HG03196 (cell line): ENCODE data around the gene MRPL4.

Experiments
- ATAC-seq: cut with Tn5 transposase; IDR thresholded peaks from one replicate; pipeline ENCODE4 v1.9.1; 2021; ENCODE audit not compliant: unreplicated experiment

MRPL4 gene

GRCh38 chr19:10309423-10309822, 57.4 kb downstream of the MRPL4 start, which contains the start of gene ZGLP1:
TSS of gene ZGLP1 (minus strand) at chr19:10309815.
- no peak for ATAC-seq
